K562 (cell line): Measurements from ENCODE around the gene HDAC9.

Experiments
- BCL6 ChIP-seq: fragments of 250-450 bp; sonication (Bioruptor Pico); IDR thresholded peaks from 2 replicates; pipeline ENCODE4 v1.4.0; 2020
- BRF1 ChIP-seq: IDR thresholded peaks from 3 replicates; pipeline ENCODE4 v1.6.1; 2011; ENCODE audit warnings: borderline replicate concordance, mild to moderate bottlenecking; ENCODE audit not compliant: insufficient read length; ENCODE audit errors: extremely low read depth
- CREM ChIP-seq: IDR thresholded peaks from 2 replicates; pipeline ENCODE4 v1.6.1; 2014; ENCODE audit warnings: antibody characterized with exemption, low read depth
- CTCF ChIP-seq, 3 experiments: IDR thresholded peaks in 2 of 3; conservative IDR thresholded peaks in 1 of 3; 2 replicates each; pipeline ENCODE4 v1.5.1; 2011 to 2012; ENCODE audit warnings: low read length in 3 of 3, mild to moderate bottlenecking in 3 of 3, control low read depth in 2 of 3, improper control_type of control experiment in 1 of 3, inconsistent platforms in 1 of 3, low read depth in 1 of 3, mixed read lengths in 1 of 3, moderate library complexity in 1 of 3; ENCODE audit not compliant: insufficient read depth in 2 of 3
- ETV6 ChIP-seq, 3 experiments: fragments of 150-350 bp in 1 of 3; sonication (generic) in 1 of 3; formaldehyde crosslinking in 1 of 3; IDR thresholded peaks; 2 replicates each; pipeline versions ENCODE4 v1.6.1 to v1.8.0; 2014 to 2022; ENCODE audit warnings: borderline replicate concordance in 2 of 3, low read depth in 2 of 3, antibody characterized with exemption in 1 of 3, low read length in 1 of 3, mild to moderate bottlenecking in 1 of 3, missing genetic modification reagents in 1 of 3
- EZH2 ChIP-seq: IDR thresholded peaks from 2 replicates; pipeline ENCODE4 v1.6.1; 2012; ENCODE audit warnings: low read depth, mild to moderate bottlenecking, inconsistent platforms, low read length, borderline replicate concordance
- KDM1A ChIP-seq, 2 experiments: fragments of 450-650 bp; IDR thresholded peaks; 2 replicates each; pipeline ENCODE4 v1.6.1; 2016; ENCODE audit warnings: mild to moderate bottlenecking in 2 of 2
- RAD21 ChIP-seq, 2 experiments: fragments of 250-450 bp in 1 of 2; fragments of 450-650 bp in 1 of 2; sonication (Bioruptor Pico) in 1 of 2; formaldehyde crosslinking in 1 of 2; IDR thresholded peaks in 1 of 2; conservative IDR thresholded peaks in 1 of 2; 2 replicates each; pipeline versions ENCODE4 v1.4.0 to v1.8.0; 2020 to 2022; ENCODE audit warnings: mild to moderate bottlenecking in 2 of 2, moderate library complexity in 1 of 2
- SMAD4 ChIP-seq: fragments of 250-450 bp; sonication (Bioruptor Pico); conservative IDR thresholded peaks from 2 replicates; pipeline ENCODE4 v1.8.0; 2021; ENCODE audit warnings: inconsistent platforms, mild to moderate bottlenecking, moderate library complexity
- TCF3 ChIP-seq: sonication (generic); formaldehyde crosslinking; IDR thresholded peaks from 2 replicates; pipeline ENCODE4 v1.4.0; 2020; ENCODE audit warnings: mild to moderate bottlenecking, missing genetic modification reagents
- U2AF2 ChIP-seq: fragments of 200-400 bp; formaldehyde crosslinking; optimal IDR thresholded peaks from 2 replicates; pipeline ENCODE3; 2017; ENCODE audit warnings: low read depth, mild to moderate bottlenecking, low read length
- ZBTB49 ChIP-seq: sonication (generic); formaldehyde crosslinking; IDR thresholded peaks from 2 replicates; pipeline ENCODE4 v1.8.0; 2022; ENCODE audit warnings: missing genetic modification reagents, mild to moderate bottlenecking, borderline replicate concordance
- ZKSCAN1 ChIP-seq: fragments of 150-350 bp; IDR thresholded peaks from 2 replicates; pipeline ENCODE4 v1.6.1; 2016; ENCODE audit warnings: low read depth, low read length

GRCh38 chr7:18828260-18828993, 332.9 kb downstream of the HDAC9 start:
- TF ChIP-seq ZKSCAN1 (no peak), SMAD4 (CRISPR knock-in tag) (no peak), CTCF (IDR thresholded peaks at IDR 0.05 in 2 of 3, conservative IDR thresholded peaks at IDR 0.05 in 1 of 3; ENCODE audit: insufficient read depth in 2 of 3, low read depth in 1 of 3, low read length in 3 of 3) (no peak), ZBTB49 (CRISPR knock-in tag) (no peak), KDM1A (IDR thresholded peaks at IDR 0.05) (no peak), CREM (no peak), U2AF2 (no peak), EZH2 (no peak), TCF3 (CRISPR knock-in tag) (no peak), BCL6 (no peak), RAD21 (CRISPR knock-in tag; conservative IDR thresholded peaks at IDR 0.05 in 1 of 2, IDR thresholded peaks at IDR 0.05 in 1 of 2) (no peak), ETV6 (IDR thresholded peaks at IDR 0.05; ENCODE audit: borderline replicate concordance in 1 of 2, low read depth in 2 of 2, low read length in 1 of 2) (no peak), ETV6 (CRISPR knock-in tag; IDR thresholded peaks at IDR 0.05; ENCODE audit: borderline replicate concordance) (no peak), BRF1 (no peak)
